A673 (cell line): ENCODE measurements around the gene ZNF680.

Experiments used
- CTCF ChIP-seq: fragments of 300-800, 200-600 bp; sonication (generic); conservative IDR thresholded peaks from 2 replicates; pipeline ENCODE4 v1.5.1; 2017; ENCODE audit warnings: low read depth, mild to moderate bottlenecking, antibody characterized with exemption, low read length, moderate library complexity, mixed read lengths
- EZH2 ChIP-seq: fragments of 200-600 bp; sonication (generic); IDR thresholded peaks from 2 replicates; pipeline ENCODE4 v1.6.1; 2017; ENCODE audit warnings: borderline replicate concordance, low read depth, mild to moderate bottlenecking, mixed read lengths, antibody characterized with exemption, low read length; ENCODE audit not compliant: poor library complexity, severe bottlenecking

DNA sequence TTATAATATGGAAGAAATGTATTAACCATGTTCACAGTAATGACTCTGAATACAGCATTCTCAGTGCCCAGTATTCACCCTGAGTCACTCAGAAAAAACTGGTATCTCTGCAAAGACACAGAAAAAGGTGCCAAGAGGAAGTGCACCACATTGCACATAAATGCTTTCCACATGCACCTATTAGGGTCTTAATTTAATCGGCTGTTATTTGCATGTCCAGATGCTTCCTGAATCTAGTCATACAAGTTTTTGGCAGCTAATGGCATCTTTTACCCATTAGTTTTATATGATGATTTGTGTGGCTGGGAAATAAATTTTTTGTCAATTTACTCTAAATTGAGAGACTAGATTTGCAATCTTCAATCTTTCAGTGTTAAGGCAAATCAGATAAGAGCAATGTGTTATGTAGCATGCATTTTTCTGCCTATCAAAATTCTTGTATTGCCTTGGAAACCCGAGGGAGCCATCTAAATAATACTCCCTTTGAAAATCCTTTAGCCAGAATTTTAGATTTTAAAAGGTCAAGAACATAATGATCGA, 58.2 kb downstream of the ZNF680 start:
- TF ChIP-seq CTCF (no peak), EZH2 (no peak)
